DOHH2 (cell line): Measurements from ENCODE around the gene IMPDH1.

Experiments used
- H3F3A ChIP-seq: fragments of 200-600 bp; sonication (generic), shearing (Covaris generic); 2 replicates; pipeline ENCODE4 v1.6.0; 2016; ENCODE audit warnings: antibody characterized with exemption, mild to moderate bottlenecking; ENCODE audit not compliant: control insufficient read depth, insufficient read depth
- H3K27ac ChIP-seq: fragments of 200-600 bp; sonication (generic); 2 replicates; pipeline ENCODE4 v1.5.1; 2014; ENCODE audit warnings: low read depth, mild to moderate bottlenecking, low read length, moderate library complexity
- H3K27me3 ChIP-seq: fragments of 200-600 bp; sonication (generic); 2 replicates; pipeline ENCODE4 v1.6.1; 2014; ENCODE audit warnings: mild to moderate bottlenecking, low read length, mixed read lengths; ENCODE audit not compliant: control insufficient read depth
- H3K36me3 ChIP-seq: fragments of 200-600 bp; sonication (generic); 2 replicates; pipeline ENCODE4 v1.6.1; 2014; ENCODE audit warnings: mild to moderate bottlenecking, low read length, moderate library complexity, mixed read lengths; ENCODE audit not compliant: control insufficient read depth
- H3K4me1 ChIP-seq: fragments of 200-600 bp; sonication (generic); 2 replicates; pipeline ENCODE4 v1.6.1; 2014; ENCODE audit warnings: mild to moderate bottlenecking, low read length, mixed read lengths; ENCODE audit not compliant: control insufficient read depth
- H3K4me2 ChIP-seq: fragments of 200-600 bp; sonication (generic); 2 replicates; pipeline ENCODE4 v1.6.0; 2014; ENCODE audit warnings: mild to moderate bottlenecking, low read length, moderate library complexity
- H3K4me3 ChIP-seq: fragments of 200-600 bp; sonication (generic); 2 replicates; pipeline ENCODE4 v1.5.1; 2014; ENCODE audit warnings: mild to moderate bottlenecking, low read length, mixed read lengths
- H3K79me2 ChIP-seq: fragments of 200-600 bp; sonication (generic); 2 replicates; pipeline ENCODE4 v1.6.1; 2014; ENCODE audit warnings: mild to moderate bottlenecking, low read length, mixed read lengths; ENCODE audit not compliant: control insufficient read depth
- H3K9me2 ChIP-seq: fragments of 200-600 bp; sonication (generic); replicated peaks from 2 replicates; pipeline ENCODE4 v1.6.1; 2014; ENCODE audit warnings: mild to moderate bottlenecking, low read length, mixed read lengths; ENCODE audit not compliant: control insufficient read depth
- H3K9me3 ChIP-seq: fragments of 200-600 bp; sonication (generic); 2 replicates; pipeline ENCODE4 v1.6.1; 2014; ENCODE audit warnings: antibody characterized with exemption, low read length, mixed read lengths; ENCODE audit not compliant: control insufficient read depth, insufficient read depth
- H4K20me1 ChIP-seq: fragments of 200-600 bp; sonication (generic); 2 replicates; pipeline ENCODE4 v1.6.0; 2014; ENCODE audit warnings: low read depth, mild to moderate bottlenecking, antibody characterized with exemption, low read length, moderate library complexity; ENCODE audit not compliant: control insufficient read depth, insufficient read depth
- EZH2phosphoT487 ChIP-seq: fragments of 200-600 bp; sonication (generic); IDR thresholded peaks from 2 replicates; pipeline ENCODE4 v1.6.1; 2017; ENCODE audit warnings: borderline replicate concordance, mild to moderate bottlenecking, antibody characterized with exemption, low read length, moderate library complexity, mixed read lengths
- TF ChIP-seq, protein P1 (sequence below): fragments of 200-600 bp; sonication (generic); IDR thresholded peaks from one replicate; pipeline ENCODE4 v1.5.1; 2014; ENCODE audit warnings: antibody characterized with exemption, mild to moderate bottlenecking, low read depth, low read length; ENCODE audit not compliant: poor library complexity, severe bottlenecking

Gene IMPDH1

DNA sequence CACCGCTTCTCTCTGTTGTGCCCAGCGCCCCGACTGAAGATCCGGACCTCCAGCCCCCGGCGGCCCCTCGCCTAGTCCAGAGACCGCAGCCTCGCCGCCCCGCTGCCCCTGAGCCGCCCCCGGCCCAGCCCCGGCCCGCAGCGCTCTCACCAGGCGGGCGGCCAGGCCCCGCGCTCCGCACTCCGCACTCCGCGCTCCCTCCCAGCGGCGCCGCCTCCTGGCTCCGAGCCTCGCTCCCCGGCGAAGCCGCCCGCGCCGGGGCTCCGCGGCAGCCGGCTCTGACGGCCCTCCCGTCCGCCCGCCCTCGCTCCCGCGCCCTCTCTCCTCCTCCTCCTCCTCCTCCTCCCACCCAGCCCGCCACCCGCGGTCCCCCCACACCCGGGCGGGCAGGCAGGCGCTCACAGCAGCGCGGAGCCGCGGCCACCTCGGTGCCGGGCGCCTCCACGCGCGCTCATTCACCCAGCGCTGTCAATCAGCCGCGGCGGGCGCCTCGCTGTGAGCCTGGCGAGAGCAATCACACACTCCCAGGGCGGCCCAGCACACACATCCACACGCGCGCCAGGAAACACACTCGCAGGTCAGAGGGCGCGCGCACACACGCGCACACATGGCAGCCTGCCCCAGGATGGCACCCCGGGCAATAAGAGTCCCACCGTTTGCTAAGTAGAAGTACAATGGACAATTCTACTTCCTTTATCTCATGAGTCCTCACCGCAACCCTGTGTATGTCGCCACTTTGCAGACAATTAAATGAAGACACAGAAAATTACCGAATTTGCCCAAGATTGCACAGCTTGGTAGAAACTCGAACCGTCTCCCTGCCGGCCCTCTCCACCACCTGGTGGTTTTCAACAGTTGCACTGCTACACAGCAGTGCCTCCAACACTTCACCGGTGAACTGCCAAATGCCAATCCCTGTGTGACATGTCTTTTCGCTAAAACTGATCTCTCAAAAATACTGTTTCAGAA, 48.1 kb downstream of the IMPDH1 start, which contains the start of gene PRRT4:
TSS of gene PRRT4 (minus strand) at position 280 of the 969 bp plus-strand sequence.
- H3K79me2 ChIP-seq, result no peaks in the 10 kb centered on the region
- no peaks in the 10 kb centered on the region for H3F3A ChIP-seq
- H3K36me3 ChIP-seq, result no peaks in the 10 kb centered on the region
- no peak within 1 kb of the TSS for H3K27ac ChIP-seq
- H3K4me1 ChIP-seq, result peaks cover 12% of the 10 kb centered on the region; the same call in 1 of the 2 replicates
- H3K27me3 ChIP-seq, result peaks cover 96% of the 10 kb centered on the region
- no peaks in the 10 kb centered on the region for H4K20me1 ChIP-seq
- H3K9me3 ChIP-seq, result no peaks in the 10 kb centered on the region
- TF ChIP-seq EZH2phosphoT487, result peak; percentile 98
- TF ChIP-seq, protein P1, sequence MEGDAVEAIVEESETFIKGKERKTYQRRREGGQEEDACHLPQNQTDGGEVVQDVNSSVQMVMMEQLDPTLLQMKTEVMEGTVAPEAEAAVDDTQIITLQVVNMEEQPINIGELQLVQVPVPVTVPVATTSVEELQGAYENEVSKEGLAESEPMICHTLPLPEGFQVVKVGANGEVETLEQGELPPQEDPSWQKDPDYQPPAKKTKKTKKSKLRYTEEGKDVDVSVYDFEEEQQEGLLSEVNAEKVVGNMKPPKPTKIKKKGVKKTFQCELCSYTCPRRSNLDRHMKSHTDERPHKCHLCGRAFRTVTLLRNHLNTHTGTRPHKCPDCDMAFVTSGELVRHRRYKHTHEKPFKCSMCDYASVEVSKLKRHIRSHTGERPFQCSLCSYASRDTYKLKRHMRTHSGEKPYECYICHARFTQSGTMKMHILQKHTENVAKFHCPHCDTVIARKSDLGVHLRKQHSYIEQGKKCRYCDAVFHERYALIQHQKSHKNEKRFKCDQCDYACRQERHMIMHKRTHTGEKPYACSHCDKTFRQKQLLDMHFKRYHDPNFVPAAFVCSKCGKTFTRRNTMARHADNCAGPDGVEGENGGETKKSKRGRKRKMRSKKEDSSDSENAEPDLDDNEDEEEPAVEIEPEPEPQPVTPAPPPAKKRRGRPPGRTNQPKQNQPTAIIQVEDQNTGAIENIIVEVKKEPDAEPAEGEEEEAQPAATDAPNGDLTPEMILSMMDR, result no peak
- H3K4me2 ChIP-seq, result peak within 1 kb of the TSS; percentile 71
- H3K4me3 ChIP-seq, result peak within 1 kb of the TSS; percentile 60
- no peaks in the 10 kb centered on the region for H3K9me2 ChIP-seq

DNA sequence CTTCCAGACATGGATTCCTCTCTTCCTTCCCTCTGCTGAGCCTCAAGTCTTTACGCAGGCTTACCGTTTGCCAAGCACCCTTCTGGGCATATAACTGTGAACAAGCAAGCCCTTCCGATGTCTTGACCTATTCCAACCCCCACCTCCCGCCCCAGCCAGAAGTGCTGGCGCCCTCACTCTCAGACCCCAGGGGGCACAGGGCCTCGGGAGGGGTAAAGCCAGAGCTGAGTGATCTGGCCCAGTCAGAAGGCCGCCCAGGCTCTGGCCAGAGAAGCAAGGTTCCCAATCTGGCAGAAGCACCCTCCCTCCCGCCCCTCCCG, 49.5 kb downstream of the IMPDH1 start:
- no peaks in the 10 kb centered on the region for H3K9me3 ChIP-seq
- H4K20me1 ChIP-seq, result no peaks in the 10 kb centered on the region
- H3K4me1 ChIP-seq, result peaks cover 12% of the 10 kb centered on the region; the same call in 1 of the 2 replicates
- no peaks in the 10 kb centered on the region for H3F3A ChIP-seq
- H3K4me2 ChIP-seq, result no peak overlapping the region
- H3K4me3 ChIP-seq, result no peak overlapping the region
- H3K9me2 ChIP-seq, result no peaks in the 10 kb centered on the region
- no peaks in the 10 kb centered on the region for H3K36me3 ChIP-seq
- H3K27ac ChIP-seq, result no peak overlapping the region
- H3K27me3 ChIP-seq, result peaks cover 89% of the 10 kb centered on the region
- H3K79me2 ChIP-seq, result no peaks in the 10 kb centered on the region
- no peak for TF ChIP-seq EZH2phosphoT487
- TF ChIP-seq, protein P1, result no peak

DNA sequence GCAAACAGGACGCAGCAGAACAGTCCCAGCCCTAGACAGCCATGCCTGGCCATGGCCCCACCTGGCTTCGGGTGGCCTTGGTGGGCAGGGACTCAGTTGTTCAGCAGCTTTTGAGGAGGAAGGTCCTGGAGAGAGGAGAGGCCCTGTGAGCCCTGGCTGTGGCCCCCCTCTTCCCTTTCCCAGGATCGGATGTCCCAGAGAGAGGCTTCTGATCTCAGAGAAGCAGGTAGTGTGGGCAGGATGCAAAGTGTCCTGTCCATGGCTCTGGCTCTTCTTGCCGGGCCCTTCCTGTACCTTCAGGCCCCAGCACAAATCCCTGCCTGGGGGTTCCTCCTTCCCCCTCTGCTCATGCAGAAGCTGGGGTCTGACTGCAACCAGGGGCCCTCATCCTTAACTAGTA, 49.8 kb downstream of the IMPDH1 start:
- H3K79me2 ChIP-seq, result no peaks in the 10 kb centered on the region
- no peaks in the 10 kb centered on the region for H3K9me2 ChIP-seq
- H3K4me3 ChIP-seq, result no peak overlapping the region
- H3K4me2 ChIP-seq, result no peak overlapping the region
- no peaks in the 10 kb centered on the region for H4K20me1 ChIP-seq
- H3K4me1 ChIP-seq, result peaks cover 12% of the 10 kb centered on the region; the same call in 1 of the 2 replicates
- peaks cover 85% of the 10 kb centered on the region for H3K27me3 ChIP-seq
- no peaks in the 10 kb centered on the region for H3K36me3 ChIP-seq
- no peaks in the 10 kb centered on the region for H3F3A ChIP-seq
- TF ChIP-seq, protein P1, result no peak
- no peak for TF ChIP-seq EZH2phosphoT487
- no peak overlapping the region for H3K27ac ChIP-seq
- no peaks in the 10 kb centered on the region for H3K9me3 ChIP-seq
